GM18868 (cell line): Measurements from ENCODE around the gene TMOD1.

Experiments
- ATAC-seq: cut with Tn5 transposase; IDR thresholded peaks from one replicate; pipeline ENCODE4 v1.9.1; 2021; ENCODE audit warnings: mild to moderate bottlenecking, moderate library complexity; ENCODE audit not compliant: unreplicated experiment

TMOD1 gene

DNA sequence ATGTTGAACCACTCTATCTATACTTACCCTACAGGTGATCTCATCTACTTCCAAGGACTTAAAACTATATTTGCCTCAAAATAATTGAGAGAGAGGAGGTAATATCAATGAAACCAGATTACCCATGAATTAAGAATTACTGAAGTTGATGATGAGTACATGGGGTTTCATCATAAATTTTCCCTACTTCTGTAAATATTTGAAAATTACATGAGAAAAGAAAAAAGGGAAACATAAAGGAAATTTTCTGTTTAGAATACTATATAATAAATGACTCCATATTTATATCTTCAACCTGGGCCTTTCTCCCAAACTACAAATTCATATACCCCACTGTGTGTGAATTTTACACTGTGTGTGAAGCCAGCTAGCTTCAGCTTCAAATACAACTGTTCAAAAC is 129.1 kb downstream of the TMOD1 start:
- no peak for ATAC-seq

DNA sequence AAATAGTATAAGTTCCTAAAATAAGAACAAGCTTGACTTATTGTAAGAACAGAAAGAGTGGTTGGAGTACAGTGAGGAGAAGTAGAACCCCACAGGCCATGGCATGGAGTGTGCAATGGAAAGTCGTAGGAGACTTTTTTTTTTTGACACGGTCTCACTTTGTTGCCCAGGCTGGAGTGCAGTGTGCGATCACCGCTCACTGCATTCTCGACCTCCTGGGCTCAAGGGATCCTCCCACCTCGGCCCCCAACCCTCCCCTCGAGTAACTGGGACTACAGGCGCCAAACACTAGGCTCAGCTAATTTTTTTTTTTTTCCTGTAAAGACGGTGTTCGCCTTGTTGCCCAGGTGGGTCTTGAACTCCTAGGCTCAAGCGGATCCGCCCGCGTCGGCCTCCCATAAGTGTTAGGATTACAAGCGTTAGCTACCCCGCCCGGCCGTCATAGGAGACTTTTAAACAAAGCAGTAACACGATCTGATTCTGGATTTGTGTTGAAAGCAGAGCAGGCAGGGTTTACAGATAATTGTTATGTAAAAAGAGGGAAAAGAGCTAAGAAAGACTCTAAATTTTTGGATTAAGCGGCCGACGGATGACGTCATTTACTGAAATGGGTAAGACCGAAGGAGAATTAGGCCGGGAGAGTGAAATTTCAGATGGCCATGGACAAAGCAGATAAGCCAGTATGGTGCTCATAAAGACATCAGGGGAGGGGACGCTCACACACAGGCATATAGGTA is 130.9 kb downstream of the TMOD1 start:
- ATAC-seq: peak; percentile 1

DNA sequence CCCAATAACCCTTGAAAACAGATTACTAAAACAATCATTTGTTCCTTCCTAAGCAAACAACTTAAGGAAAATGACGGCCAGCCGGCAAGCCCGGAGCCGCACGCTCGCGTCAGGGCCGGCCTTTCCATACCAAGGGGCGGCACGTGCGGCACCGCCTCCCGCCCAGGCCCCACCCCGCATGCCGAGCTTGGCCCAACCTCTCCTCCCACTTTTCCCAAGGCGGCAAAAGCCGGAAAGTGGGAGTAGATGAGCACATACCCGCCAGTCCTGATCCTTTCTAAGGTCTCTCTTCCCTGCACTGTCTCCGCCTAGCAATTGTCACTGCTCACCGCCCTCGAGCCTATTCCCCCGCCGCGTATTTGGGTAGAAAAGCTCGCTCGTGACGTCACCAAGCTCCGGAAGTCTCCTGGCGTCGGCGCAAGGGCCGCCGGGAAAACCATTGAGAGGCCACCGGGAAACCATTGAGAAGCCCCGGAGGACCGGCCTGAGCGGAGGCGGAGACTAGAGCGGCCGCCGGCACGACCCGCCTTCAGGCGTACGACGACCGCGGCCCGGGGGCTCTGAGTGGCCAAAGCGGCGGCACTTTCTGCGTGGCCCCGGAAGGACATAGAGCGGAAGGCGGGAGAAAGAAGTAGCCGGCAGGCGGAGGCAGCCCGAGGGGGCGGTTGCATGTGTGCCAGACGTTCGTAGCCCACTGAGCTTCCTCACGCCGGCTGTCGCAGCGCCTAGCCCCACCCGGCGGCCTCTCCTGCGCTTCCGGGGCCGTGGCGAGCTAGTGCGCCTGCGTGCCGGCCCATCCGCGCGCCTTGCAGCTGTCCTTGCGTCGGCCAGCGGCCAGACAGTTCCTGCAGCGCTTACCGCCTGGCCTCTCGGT is 131.8 kb downstream of the TMOD1 start, which contains the start of the genes NCBP1 and TSTD2:
Gene NCBP1, plus strand, starts transcription at position 837 of the 874 bp plus-strand sequence. CDS start 61 bp downstream, outside the sequence.
Gene TSTD2, minus strand, starts transcription at position 384 of the 874 bp plus-strand sequence. CDS start 5,806 bp downstream, outside the sequence.
- ATAC-seq: peak; percentile 87

- no peak for ATAC-seq
Observed at GRCh38 chr9:97633859-97634490, 132.5 kb downstream of the TMOD1 start.

DNA sequence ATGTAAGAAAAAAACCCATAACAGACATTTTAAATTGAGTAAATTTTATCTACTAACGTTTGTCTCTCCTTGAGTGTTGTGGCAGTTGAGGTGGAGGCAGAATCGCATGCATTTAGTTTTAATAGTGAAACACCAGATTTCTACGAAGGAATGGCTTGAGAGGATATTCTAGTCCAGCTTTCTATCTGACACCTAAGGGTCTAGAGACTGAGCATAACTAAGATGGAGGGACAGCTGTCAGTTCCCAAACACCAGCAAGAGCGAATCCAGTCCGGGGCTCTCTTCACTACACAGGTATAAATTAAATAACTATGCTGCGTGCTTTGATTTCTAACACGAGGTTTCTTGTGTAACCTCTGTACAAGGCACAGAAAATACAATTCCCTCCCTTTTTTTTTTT is 133.6 kb downstream of the TMOD1 start:
- ATAC-seq: no peak

DNA sequence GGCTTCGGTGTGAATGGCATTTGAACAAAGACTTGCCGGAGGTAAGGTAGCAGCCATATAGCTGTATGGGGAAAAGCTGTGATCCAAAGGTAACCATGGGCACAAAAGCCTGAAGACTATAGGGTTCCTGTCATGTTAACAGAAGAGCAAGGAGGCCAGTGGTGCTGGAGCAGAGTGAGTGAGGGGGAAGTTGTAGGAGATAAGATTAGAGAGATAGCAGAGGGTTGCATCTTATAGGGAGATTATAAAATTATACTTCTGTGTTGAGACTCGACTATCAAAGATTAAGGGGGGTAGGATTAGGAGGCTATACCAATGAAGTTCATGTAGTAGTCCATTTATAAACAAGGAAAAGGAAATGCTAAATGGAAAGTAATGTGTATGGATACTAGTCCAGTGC is 135.4 kb downstream of the TMOD1 start:
- no peak for ATAC-seq

DNA sequence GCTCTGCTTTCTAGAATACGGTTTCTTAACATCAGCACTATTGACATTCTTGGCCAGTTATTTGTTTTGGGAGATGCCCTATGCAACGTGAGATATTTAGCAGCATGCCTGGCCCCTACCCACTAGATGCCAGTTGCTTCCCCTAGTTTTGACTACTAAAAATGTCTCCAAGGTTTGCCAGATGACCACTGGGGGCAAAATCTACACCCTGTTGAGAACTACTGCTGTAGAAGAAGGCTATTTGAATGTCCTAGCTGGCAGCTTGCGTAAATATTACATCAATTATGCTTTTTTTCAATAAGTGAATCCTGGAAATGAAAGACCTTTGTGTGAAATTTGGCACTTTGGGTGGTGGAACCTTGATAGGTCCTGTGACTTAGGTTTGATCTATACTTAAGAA is 137.2 kb downstream of the TMOD1 start:
- ATAC-seq: no peak

DNA sequence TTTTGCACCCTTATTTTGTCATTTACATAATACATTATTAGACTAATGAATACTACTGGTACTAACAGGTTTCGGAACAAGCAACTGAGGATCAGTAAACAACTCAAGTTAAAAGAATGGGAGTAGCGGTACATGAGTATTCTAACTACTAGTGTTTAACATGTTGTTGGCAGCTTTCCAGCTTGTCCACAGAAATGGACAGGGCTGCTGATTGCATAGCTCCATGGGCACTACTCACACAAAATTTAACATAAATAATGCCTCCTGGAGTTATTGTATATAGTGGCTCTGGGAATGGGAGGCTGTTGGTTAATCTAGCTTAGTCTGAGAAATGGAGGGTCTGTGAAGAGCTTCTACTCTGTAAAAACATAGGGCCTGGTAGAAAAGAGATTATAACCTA is 138.9 kb downstream of the TMOD1 start:
- ATAC-seq: no peak

DNA sequence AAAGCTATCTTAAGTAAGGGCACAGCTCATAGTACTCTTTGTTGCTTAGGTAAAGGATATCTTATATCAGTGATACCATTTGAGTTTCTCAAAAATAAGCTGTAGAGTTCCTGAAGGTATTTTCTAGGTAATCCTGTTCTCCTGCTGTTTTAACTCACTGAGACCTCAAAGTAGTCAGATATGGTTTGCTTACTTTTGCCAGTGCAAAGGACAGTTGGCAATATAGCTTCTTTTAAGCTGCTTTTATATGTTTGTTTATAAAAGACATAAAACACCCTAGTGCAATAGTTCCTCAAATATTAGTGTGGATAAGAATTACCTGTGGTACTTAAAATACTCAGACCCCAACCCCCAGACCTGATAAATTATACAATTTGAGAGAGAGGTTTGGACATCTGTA is 144.3 kb downstream of the TMOD1 start:
- no peak for ATAC-seq

DNA sequence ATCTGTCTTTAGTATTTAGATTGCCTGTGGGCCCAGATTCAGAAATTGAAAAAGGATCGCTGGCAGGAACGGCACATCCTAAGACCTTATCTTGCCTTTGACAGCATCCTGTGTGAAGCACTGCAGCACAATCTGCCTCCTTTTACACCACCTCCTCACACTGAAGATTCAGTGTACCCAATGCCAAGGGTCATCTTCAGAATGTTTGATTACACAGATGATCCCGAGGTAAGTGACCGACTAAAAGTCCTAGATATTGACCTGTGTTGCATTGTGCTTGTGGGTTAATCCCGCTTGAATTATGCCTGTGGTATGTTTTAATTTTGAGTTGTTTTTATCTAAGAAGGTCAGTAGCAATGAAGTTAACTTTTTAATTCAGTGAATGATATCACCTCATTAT is 146.5 kb downstream of the TMOD1 start:
- ATAC-seq: no peak
